HepG2 (cell line): Measurements from ENCODE around the gene SAC3D1. TPM values are rescaled to one million over a fixed set of nuclear protein-coding genes. Genes with fewer than 3 reads are reported as not detected.

Experiments
- ASH2L ChIP-seq: fragments of 300-600, 200-600 bp; sonication (generic); IDR thresholded peaks from 2 replicates; pipeline ENCODE4 v1.7.0; 2017; ENCODE audit warnings: low read depth, mild to moderate bottlenecking, moderate library complexity, mixed read lengths, low read length; ENCODE audit not compliant: insufficient read length
- FOXA3 ChIP-seq: IDR thresholded peaks from 2 replicates; pipeline ENCODE4 v1.6.1; 2016; ENCODE audit warnings: missing genetic modification reagents, missing compliant biosample characterization
- KAT2B ChIP-seq: fragments of 150-350 bp; IDR thresholded peaks from 2 replicates; pipeline ENCODE4 v1.6.1; 2014; ENCODE audit warnings: low read depth, low read length, borderline replicate concordance
- MYNN ChIP-seq: sonication (generic); formaldehyde crosslinking; IDR thresholded peaks from 2 replicates; pipeline ENCODE4 v1.4.0; 2020; ENCODE audit warnings: mild to moderate bottlenecking, low read depth, missing genetic modification reagents
- NR2F6 ChIP-seq, 2 experiments: IDR thresholded peaks; 2 replicates each; pipeline ENCODE4 v1.6.1; 2016; ENCODE audit warnings: antibody characterized with exemption in 1 of 2, mild to moderate bottlenecking in 1 of 2
- RXRB ChIP-seq: IDR thresholded peaks from 2 replicates; pipeline ENCODE4 v1.6.1; 2016; ENCODE audit warnings: borderline replicate concordance, missing genetic modification reagents, missing compliant biosample characterization
- SAP130 ChIP-seq: IDR thresholded peaks from 2 replicates; pipeline ENCODE4 v1.6.1; 2016; ENCODE audit warnings: low read depth
- YEATS2 ChIP-seq: sonication (generic); formaldehyde crosslinking; IDR thresholded peaks from 2 replicates; pipeline ENCODE4 v1.4.0; 2020; ENCODE audit warnings: missing genetic modification reagents, borderline replicate concordance
- ZFP37 ChIP-seq: sonication (generic); formaldehyde crosslinking; IDR thresholded peaks from 2 replicates; pipeline ENCODE4 v1.4.0; 2020; ENCODE audit warnings: missing genetic modification reagents, borderline replicate concordance
- ZNF121 ChIP-seq: sonication (generic); formaldehyde crosslinking; IDR thresholded peaks from 2 replicates; pipeline ENCODE4 v1.5.0; 2020; ENCODE audit warnings: mild to moderate bottlenecking, missing genetic modification reagents
- ZNF124 ChIP-seq: sonication (generic); formaldehyde crosslinking; IDR thresholded peaks from 2 replicates; pipeline ENCODE4 v1.4.0; 2020; ENCODE audit warnings: missing genetic modification reagents
- ZNF354B ChIP-seq: sonication (generic); formaldehyde crosslinking; IDR thresholded peaks from 2 replicates; pipeline ENCODE4 v1.8.0; 2022; ENCODE audit warnings: mild to moderate bottlenecking, missing genetic modification reagents
- ZNF451 ChIP-seq: sonication (generic); formaldehyde crosslinking; IDR thresholded peaks from 2 replicates; pipeline ENCODE4 v1.5.0; 2020; ENCODE audit warnings: mild to moderate bottlenecking, missing genetic modification reagents
- ZNF709 ChIP-seq: sonication (generic); formaldehyde crosslinking; IDR thresholded peaks from 2 replicates; pipeline ENCODE4 v1.5.0; 2020; ENCODE audit warnings: mild to moderate bottlenecking, missing genetic modification reagents
- polyA plus RNA-seq, 8 experiments: library from polyadenylated mRNA; depleted of rRNA in 3 of 8; stranded (reverse) in 7 of 8; unstranded in 1 of 8; fragments of >200 nt; fragmentation: Illumina TruSeq in 4 of 8; extraction: Trizol in 4 of 8; gene quantifications; 2 replicates each; pipeline versions ENCODE4 v1.2.1 to v1.2.3, GENCODE V29; 2011 to 2016; ENCODE audit warnings: low read depth in 4 of 8, missing spikeins in 1 of 8, mixed read lengths in 1 of 8; ENCODE audit not compliant: insufficient read depth in 1 of 8
- total RNA-seq, 5 experiments: library from RNA; depleted of rRNA; stranded (reverse); fragments of >200 nt; fragmentation: Illumina TruSeq; extraction: Trizol; gene quantifications; 2 replicates each; pipeline ENCODE4 v1.2.3, GENCODE V29; 2016; ENCODE audit warnings: low read depth in 1 of 5
- TF ChIP-seq, protein P1 (sequence below): sonication (generic); formaldehyde crosslinking; conservative IDR thresholded peaks from 2 replicates; pipeline ENCODE4 v1.8.0; 2022; ENCODE audit warnings: low read depth, missing genetic modification reagents
- TF ChIP-seq, protein P2 (sequence below): sonication (generic); formaldehyde crosslinking; IDR thresholded peaks from 2 replicates; pipeline ENCODE4 v1.4.0; 2020; ENCODE audit warnings: mild to moderate bottlenecking, missing genetic modification reagents, borderline replicate concordance
- TF ChIP-seq, protein P3 (sequence below): sonication (generic); formaldehyde crosslinking; IDR thresholded peaks from 2 replicates; pipeline ENCODE4 v1.5.1; 2020; ENCODE audit warnings: missing genetic modification reagents, mild to moderate bottlenecking, borderline replicate concordance
- TF ChIP-seq, protein P4 (sequence below): sonication (generic); formaldehyde crosslinking; IDR thresholded peaks from 2 replicates; pipeline ENCODE4 v1.4.0; 2020; ENCODE audit warnings: missing genetic modification reagents; ENCODE audit errors: not compliant biosample characterization
- TF ChIP-seq, protein P5 (sequence below): sonication (generic); formaldehyde crosslinking; IDR thresholded peaks from 2 replicates; pipeline ENCODE4 v1.5.0; 2020; ENCODE audit warnings: missing genetic modification reagents
- TF ChIP-seq, protein P6 (sequence below): sonication (generic); formaldehyde crosslinking; IDR thresholded peaks from 2 replicates; pipeline ENCODE4 v1.5.1; 2020; ENCODE audit warnings: missing genetic modification reagents, mild to moderate bottlenecking, borderline replicate concordance

SAC3D1 gene
- total and polyA plus RNA-seq, 2 of the 13 experiments (the other 11 are each of a cell fraction or from before 2014, with no cell fraction given), result 7.4 to 36.3 TPM

DNA sequence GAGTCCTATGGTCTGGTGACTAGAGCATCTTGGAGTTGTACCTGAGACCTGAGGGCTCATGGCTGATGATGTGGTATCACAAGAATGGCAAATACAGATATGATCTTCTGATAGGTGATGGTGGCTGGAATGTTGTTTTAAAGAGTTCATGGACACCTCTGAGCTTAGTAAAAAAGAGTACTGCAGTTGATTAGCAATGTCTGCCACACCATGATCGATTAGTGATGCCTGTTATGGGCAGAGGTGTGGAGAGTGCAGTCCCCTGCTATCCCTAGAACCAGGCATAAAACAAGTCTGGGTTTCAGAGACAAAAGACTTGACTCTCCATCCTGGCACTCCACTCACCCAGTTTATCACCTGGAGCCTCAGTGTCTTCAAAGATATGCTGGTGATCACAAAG lies 42.9 kb upstream of the SAC3D1 start (continued):
- TF ChIP-seq, protein P1, sequence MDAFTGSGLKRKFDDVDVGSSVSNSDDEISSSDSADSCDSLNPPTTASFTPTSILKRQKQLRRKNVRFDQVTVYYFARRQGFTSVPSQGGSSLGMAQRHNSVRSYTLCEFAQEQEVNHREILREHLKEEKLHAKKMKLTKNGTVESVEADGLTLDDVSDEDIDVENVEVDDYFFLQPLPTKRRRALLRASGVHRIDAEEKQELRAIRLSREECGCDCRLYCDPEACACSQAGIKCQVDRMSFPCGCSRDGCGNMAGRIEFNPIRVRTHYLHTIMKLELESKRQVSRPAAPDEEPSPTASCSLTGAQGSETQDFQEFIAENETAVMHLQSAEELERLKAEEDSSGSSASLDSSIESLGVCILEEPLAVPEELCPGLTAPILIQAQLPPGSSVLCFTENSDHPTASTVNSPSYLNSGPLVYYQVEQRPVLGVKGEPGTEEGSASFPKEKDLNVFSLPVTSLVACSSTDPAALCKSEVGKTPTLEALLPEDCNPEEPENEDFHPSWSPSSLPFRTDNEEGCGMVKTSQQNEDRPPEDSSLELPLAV (CRISPR knock-in tag), result no peak
- TF ChIP-seq, protein P2, sequence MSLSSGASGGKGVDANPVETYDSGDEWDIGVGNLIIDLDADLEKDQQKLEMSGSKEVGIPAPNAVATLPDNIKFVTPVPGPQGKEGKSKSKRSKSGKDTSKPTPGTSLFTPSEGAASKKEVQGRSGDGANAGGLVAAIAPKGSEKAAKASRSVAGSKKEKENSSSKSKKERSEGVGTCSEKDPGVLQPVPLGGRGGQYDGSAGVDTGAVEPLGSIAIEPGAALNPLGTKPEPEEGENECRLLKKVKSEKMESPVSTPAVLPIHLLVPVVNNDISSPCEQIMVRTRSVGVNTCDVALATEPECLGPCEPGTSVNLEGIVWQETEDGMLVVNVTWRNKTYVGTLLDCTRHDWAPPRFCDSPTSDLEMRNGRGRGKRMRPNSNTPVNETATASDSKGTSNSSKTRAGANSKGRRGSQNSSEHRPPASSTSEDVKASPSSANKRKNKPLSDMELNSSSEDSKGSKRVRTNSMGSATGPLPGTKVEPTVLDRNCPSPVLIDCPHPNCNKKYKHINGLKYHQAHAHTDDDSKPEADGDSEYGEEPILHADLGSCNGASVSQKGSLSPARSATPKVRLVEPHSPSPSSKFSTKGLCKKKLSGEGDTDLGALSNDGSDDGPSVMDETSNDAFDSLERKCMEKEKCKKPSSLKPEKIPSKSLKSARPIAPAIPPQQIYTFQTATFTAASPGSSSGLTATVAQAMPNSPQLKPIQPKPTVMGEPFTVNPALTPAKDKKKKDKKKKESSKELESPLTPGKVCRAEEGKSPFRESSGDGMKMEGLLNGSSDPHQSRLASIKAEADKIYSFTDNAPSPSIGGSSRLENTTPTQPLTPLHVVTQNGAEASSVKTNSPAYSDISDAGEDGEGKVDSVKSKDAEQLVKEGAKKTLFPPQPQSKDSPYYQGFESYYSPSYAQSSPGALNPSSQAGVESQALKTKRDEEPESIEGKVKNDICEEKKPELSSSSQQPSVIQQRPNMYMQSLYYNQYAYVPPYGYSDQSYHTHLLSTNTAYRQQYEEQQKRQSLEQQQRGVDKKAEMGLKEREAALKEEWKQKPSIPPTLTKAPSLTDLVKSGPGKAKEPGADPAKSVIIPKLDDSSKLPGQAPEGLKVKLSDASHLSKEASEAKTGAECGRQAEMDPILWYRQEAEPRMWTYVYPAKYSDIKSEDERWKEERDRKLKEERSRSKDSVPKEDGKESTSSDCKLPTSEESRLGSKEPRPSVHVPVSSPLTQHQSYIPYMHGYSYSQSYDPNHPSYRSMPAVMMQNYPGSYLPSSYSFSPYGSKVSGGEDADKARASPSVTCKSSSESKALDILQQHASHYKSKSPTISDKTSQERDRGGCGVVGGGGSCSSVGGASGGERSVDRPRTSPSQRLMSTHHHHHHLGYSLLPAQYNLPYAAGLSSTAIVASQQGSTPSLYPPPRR (CRISPR knock-in tag), result no peak
- TF ChIP-seq, protein P3, sequence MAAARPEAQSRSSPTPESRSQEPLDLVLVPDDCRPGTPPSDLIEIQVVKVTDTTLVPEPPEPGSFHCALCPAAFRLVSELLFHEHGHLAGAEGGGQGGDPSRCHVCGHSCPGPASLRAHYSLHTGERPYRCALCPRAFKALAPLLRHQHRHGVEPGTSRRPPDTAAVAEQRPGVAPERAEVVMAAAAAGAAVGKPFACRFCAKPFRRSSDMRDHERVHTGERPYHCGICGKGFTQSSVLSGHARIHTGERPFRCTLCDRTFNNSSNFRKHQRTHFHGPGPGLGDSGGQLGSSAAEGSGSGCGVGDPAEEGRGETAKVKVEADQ (CRISPR knock-in tag), result no peak
- no peak for TF ChIP-seq ZFP37 (CRISPR knock-in tag)
- TF ChIP-seq KAT2B, result no peak
- no peak for TF ChIP-seq NR2F6 (IDR thresholded peaks at IDR 0.05)
- TF ChIP-seq NR2F6 (CRISPR knock-in tag; IDR thresholded peaks at IDR 0.05), result no peak
- TF ChIP-seq ZNF451, result no peak
- TF ChIP-seq, protein P4, sequence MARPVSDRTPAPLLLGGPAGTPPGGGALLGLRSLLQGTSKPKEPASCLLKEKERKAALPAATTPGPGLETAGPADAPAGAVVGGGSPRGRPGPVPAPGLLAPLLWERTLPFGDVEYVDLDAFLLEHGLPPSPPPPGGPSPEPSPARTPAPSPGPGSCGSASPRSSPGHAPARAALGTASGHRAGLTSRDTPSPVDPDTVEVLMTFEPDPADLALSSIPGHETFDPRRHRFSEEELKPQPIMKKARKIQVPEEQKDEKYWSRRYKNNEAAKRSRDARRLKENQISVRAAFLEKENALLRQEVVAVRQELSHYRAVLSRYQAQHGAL (CRISPR knock-in tag), result no peak
- TF ChIP-seq SAP130 (CRISPR knock-in tag), result peak; percentile 79
- no peak for TF ChIP-seq ZNF121 (CRISPR knock-in tag)
- no peak for TF ChIP-seq ZNF709 (CRISPR knock-in tag)
- peak; percentile 46; the same call in 1 of the 2 replicates for TF ChIP-seq YEATS2
- TF ChIP-seq ZNF354B (CRISPR knock-in tag), result no peak
- TF ChIP-seq, protein P5, sequence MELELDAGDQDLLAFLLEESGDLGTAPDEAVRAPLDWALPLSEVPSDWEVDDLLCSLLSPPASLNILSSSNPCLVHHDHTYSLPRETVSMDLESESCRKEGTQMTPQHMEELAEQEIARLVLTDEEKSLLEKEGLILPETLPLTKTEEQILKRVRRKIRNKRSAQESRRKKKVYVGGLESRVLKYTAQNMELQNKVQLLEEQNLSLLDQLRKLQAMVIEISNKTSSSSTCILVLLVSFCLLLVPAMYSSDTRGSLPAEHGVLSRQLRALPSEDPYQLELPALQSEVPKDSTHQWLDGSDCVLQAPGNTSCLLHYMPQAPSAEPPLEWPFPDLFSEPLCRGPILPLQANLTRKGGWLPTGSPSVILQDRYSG, result no peak
- TF ChIP-seq ASH2L, result peak; percentile 12
- TF ChIP-seq RXRB (CRISPR knock-in tag), result peak; percentile 49; the same call in 1 of the 2 replicates
- TF ChIP-seq, protein P6, sequence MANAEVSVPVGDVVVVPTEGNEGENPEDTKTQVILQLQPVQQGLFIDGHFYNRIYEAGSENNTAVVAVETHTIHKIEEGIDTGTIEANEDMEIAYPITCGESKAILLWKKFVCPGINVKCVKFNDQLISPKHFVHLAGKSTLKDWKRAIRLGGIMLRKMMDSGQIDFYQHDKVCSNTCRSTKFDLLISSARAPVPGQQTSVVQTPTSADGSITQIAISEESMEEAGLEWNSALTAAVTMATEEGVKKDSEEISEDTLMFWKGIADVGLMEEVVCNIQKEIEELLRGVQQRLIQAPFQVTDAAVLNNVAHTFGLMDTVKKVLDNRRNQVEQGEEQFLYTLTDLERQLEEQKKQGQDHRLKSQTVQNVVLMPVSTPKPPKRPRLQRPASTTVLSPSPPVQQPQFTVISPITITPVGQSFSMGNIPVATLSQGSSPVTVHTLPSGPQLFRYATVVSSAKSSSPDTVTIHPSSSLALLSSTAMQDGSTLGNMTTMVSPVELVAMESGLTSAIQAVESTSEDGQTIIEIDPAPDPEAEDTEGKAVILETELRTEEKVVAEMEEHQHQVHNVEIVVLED (CRISPR knock-in tag), result no peak
- TF ChIP-seq MYNN (CRISPR knock-in tag), result no peak
- TF ChIP-seq ZNF124 (CRISPR knock-in tag), result no peak
- 0 out of 2 replicates have a peak, but pooled peaks have one; percentile 13 for TF ChIP-seq FOXA3
